HL-60 (cell line): ENCODE data around the gene ATP13A3.

ENCODE experiments used
- DNase-seq, 2 experiments: peaks; one replicate each; pipeline ENCODE4 v3.0.0-alpha.2; 2010 to 2020; ENCODE audit warnings: low read depth in 1 of 2, low spot score in 1 of 2
- H3K27ac ChIP-seq: fragments of 250-450 bp; sonication (Bioruptor Pico); replicated peaks from 2 replicates; pipeline ENCODE4 v1.5.1; 2020; ENCODE audit warnings: mild to moderate bottlenecking, moderate library complexity
- H3K27me3 ChIP-seq: fragments of 250-450 bp; sonication (Bioruptor Pico); 2 replicates; pipeline ENCODE4 v1.5.1; 2021; ENCODE audit warnings: mild to moderate bottlenecking, moderate library complexity; ENCODE audit not compliant: insufficient read depth, poor library complexity, severe bottlenecking
- H3K4me3 ChIP-seq: replicated peaks from 2 replicates; pipeline ENCODE4 v1.5.1; 2011; ENCODE audit warnings: mild to moderate bottlenecking, control low read depth, low read length; ENCODE audit not compliant: insufficient read depth
- CTCF ChIP-seq: IDR thresholded peaks from one replicate; pipeline ENCODE4 v1.5.1; 2011; ENCODE audit warnings: low read length, control low read depth, inconsistent platforms; ENCODE audit not compliant: insufficient read depth
- GABPA ChIP-seq: IDR thresholded peaks from 2 replicates; pipeline ENCODE4 v1.6.1; 2012; ENCODE audit warnings: low read depth
- POLR2AphosphoS5 ChIP-seq: IDR thresholded peaks from 2 replicates; pipeline ENCODE4 v1.6.1; 2012; ENCODE audit warnings: low read depth
- REST ChIP-seq: IDR thresholded peaks from 2 replicates; pipeline ENCODE4 v1.6.1; 2012; ENCODE audit warnings: low read depth; ENCODE audit not compliant: insufficient replicate concordance
- SPI1 ChIP-seq: IDR thresholded peaks from 2 replicates; pipeline ENCODE4 v1.6.1; 2012; ENCODE audit warnings: low read depth, mild to moderate bottlenecking, borderline replicate concordance

ATP13A3 gene

GRCh38 chr3:194407423-194407822 lies 79.4 kb downstream of the ATP13A3 start:
- Histone ChIP-seq H3K27me3 (no peaks in the 10 kb centered on the region), H3K27ac (no peak overlapping the region), H3K4me3 (no peak overlapping the region)
- TF ChIP-seq GABPA (no peak), POLR2AphosphoS5 (no peak), SPI1 (no peak), CTCF (no peak), REST (no peak)
- DNase-seq, result no peak

- H3K27me3 ChIP-seq, result no peaks in the 10 kb centered on the region
- no peak overlapping the region for H3K4me3 ChIP-seq
- H3K27ac ChIP-seq, result no peak overlapping the region
- TF ChIP-seq SPI1, result no peak
- DNase-seq, result no peak
Measured at GRCh38 chr3:194405766-194406165, 81.0 kb downstream of the ATP13A3 start.

GRCh38 chr3:194404365-194405140 lies 82.2 kb downstream of the ATP13A3 start:
- DNase-seq, result peak in 1 of 2 experiments; percentile 28
- no peak for TF ChIP-seq POLR2AphosphoS5
- TF ChIP-seq GABPA, result no peak
- TF ChIP-seq SPI1, result no peak
- no peak for TF ChIP-seq REST
- peak; percentile 16 for TF ChIP-seq CTCF
- H3K4me3 ChIP-seq, result no peak overlapping the region
- no peaks in the 10 kb centered on the region for H3K27me3 ChIP-seq
- H3K27ac ChIP-seq, result no peak overlapping the region

GRCh38 chr3:194401868-194402329 lies 84.9 kb downstream of the ATP13A3 start:
- no peak overlapping the region for H3K4me3 ChIP-seq
- no peak overlapping the region for H3K27ac ChIP-seq
- peaks cover 21% of the 10 kb centered on the region for H3K27me3 ChIP-seq
- no peak for TF ChIP-seq SPI1
- TF ChIP-seq GABPA, result no peak
- no peak for TF ChIP-seq CTCF
- TF ChIP-seq REST, result no peak
- TF ChIP-seq POLR2AphosphoS5, result no peak; the same call in 1 of the 2 replicates
- DNase-seq, result no peak
